HG02678 (cell line): Measurements from ENCODE around the gene SHOX.

Experiments used
- ATAC-seq: cut with Tn5 transposase; IDR thresholded peaks from one replicate; pipeline ENCODE4 v1.9.1; 2021; ENCODE audit warnings: mild to moderate bottlenecking, moderate library complexity; ENCODE audit not compliant: unreplicated experiment

Gene SHOX

GRCh38 chrX:663841-664240, 33.2 kb downstream of the SHOX start:
- ATAC-seq = no peak

DNA sequence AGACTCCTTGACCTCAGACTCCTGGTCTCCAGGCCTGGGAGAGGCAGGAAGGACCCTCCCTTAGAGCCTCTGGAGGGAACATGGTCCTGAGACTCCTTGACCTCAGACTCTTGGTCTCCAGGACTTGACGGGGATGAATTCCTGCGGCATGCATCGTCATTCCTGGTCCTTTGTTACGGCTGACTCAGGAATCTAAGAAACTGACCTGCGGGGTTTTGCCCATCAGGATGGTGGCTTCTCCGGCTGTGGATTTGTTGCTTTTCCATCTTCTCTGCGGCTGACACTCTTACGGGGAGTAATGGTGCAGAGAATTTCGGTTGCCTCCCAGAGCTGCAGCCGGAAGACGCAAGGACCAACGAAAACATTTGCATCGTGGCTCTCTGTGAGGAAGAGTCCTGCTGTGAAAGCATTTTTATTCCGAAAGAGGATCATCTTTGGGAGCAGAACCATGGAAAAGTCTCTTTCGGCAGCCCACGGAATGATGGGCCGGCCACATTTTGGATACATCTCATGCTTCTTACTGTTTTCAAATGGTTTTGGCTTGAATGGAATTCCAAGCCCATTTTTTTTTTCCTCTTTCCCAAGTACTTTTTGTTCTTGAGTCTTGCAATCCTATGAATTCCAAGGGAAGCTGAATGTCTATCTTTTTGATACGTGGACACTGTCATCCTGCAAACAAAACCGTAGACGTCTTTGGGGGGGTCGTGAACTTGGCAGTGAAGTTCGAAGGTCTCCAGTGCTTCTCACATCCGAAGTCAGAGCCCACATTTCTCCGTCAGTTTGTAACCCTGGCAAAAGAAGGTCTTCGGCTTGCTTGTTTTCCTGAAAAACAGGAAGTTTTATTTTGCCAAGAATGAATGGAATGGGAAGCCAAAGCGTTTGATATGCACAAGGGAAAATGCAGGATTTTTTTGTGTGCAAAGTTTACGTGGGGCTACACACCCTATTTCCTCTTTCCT, 36.5 kb downstream of the SHOX start:
- no peak for ATAC-seq

DNA sequence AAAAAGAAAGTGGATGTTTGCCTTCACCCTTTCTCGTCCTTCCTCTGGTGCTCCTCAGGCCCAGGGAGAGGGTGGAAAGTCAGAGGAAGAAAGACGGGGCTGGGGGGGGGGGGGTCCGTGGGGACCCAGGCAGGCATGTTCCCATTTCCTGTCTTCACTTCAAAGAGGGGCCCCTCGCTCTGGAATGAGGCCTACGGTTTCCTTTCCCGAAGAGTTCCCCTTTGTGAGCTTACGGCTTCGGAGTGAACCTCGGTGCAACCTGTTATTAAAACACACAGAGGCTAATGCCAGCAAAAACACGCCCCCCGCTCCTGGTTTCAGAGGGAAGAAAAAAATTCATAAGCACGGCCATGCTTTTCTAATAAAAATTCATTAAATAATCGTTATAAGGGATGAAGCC, 40.1 kb downstream of the SHOX start:
- ATAC-seq = no peak

- ATAC-seq = no peak
These were observed 42.3 kb downstream of the SHOX start for GRCh38 chrX:672931-673330.

- no peak for ATAC-seq
These were observed 44.8 kb downstream of the SHOX start for GRCh38 chrX:675279-675954.

- no peak for ATAC-seq
These were observed 45.3 kb downstream of the SHOX start for GRCh38 chrX:675955-676295.

DNA sequence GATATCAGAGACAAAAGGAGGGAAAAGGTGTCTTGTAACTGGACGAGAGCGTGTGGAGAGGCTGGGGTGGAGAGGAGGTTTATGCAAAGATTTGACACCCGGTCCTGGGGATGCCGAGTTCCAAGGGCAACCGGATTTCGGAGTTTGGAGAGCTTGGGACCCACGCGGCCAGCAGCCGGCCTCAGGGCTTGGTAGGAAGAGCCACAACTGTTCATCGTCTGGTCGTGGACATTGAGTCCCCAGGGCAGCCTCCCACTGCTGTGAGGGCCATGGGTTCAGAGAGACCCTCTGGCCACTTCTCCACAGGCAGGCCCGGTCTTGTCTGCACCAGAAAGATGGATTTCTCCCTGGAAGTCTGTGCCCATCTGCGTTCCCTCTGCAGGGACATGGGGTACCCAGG, 46.8 kb downstream of the SHOX start:
- no peak for ATAC-seq

DNA sequence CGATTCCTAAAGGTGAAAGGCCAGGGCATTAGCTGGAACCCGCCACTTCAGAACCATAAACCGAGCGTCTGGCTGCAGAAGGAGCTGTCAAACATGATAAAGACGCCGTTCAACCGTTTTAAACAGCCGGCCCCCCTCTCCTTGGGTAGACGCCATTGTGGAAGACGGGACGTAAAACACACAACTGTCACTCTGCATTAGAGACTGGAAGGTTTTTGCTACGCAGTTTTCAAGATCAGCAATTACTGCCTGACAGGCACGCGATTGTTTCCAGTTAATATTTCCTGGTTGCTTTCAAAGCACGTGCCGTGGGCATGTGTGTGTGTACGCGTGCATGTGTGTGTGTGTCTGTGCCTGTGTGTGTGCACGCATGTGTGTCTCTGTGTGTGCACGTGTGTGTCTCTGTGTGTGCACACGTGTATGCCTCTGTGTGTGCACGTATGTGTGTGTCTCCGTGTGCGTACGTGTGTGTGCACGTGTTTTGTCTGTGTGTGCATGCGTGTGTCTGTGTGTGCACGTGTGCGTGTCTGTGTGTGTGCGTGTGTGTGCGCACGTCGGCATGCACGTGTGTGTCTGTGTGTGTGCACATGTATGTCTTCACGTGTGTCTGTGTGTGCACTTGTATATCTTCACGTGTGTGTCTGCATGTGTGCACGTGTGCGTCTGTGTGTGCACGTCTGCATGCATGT, 48.8 kb downstream of the SHOX start:
- no peak for ATAC-seq

- no peak for ATAC-seq
These were observed 49.5 kb downstream of the SHOX start for GRCh38 chrX:680062-680461.

DNA sequence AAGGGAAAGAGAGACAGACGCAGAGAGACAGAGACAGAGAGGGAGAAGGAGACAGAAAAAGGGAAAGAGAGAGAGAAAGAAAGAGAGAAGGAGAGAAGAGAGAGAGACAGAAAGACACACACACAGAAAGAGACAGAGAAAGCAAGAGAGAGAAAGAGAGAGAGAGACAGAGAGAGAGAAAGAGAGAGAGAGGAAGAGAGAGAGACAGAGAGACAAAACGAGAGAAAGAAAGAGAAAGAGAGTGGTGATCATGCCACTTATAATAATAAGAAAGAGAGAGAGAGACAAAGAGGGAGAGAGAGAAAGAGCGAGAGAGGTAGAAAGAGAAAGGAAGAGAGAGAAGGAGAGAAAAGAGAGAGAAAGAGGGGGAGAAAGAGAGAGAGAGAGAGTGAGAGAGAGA, 51.4 kb downstream of the SHOX start:
- no peak for ATAC-seq

GRCh38 chrX:682892-683291, 52.3 kb downstream of the SHOX start:
- no peak for ATAC-seq

DNA sequence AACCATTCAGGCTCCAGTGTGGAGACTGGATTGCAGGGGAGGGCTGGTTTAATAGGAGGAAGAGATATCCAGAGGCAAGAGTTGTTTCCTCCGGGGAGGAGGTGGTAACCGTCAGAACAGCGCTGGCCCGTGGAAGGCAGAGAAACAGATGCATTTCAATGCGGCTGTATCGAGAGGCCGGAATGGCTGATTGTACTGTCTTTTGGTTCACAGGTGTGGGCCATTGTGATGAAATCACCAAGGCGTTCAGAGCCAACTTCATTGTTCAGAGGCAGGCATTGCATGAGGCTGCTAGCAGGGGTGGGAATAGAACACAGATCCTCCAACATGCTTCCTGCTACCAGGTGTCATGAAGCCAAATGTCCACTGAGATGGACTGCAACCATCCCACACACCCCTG, 53.0 kb downstream of the SHOX start:
- ATAC-seq = no peak

DNA sequence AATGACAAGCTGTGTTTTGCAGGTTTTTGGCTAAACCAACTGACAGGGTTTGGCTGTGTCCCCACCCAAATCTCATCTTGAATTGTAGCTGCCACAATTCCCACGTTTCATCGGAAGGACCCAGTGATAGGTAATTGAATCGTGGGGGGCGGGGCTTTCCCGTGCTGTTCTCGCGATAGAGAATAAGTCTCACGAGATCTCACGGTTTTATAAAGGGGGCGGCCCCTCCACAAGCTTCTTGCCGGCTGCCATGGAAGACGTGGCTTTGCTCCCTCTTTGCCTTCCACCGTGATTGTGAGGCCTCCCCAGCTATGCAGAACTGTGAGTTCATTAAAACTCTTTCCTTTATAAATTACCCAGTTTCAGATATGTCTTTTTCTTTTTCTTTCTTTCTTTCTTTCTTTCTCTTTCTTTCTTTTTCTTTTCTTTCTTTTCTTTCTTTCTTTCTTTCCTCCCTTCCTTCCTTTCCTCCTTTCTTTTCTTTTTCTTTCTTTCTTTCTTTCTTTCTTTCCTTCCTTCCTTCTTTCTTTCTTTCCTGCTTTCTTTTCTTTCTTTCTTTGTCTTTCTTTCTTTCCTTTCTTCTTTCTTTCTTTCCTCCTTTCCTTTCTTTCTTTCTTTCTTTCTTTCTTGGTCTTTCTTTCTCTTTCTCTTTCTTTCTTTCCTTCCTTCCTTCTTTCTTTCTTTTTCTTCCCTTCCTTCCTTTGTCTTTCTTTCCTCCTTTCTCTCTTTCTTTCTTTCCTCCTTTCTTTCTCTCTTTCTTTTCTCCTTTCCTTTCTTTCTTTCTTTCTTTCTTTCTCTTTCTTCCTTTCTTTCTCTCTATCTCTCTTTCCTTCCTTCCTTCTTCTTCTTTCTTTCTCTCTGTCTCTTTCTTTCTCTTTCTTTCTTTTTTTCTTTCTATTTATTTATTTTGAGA, 54.8 kb downstream of the SHOX start:
- ATAC-seq = no peak

DNA sequence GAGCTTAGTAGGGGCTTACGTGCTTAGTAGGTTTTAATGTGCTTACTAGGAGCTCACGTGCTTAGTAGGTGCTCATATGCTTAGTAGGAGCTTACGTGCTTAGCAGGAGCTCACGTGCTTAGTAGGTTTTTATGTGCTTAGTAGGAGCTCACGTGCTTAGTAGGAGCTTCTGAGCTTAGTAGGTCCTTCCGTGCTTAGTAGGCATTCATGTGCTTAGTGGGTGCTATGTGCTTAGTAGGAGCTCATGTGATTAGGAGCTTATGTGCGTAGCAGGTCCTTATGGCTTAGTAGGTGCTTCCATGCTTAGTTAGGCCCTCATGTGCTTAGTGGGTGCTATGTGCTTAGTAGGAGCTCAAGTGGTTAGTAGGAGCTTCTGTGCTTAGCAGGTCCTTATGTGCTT, 59.4 kb downstream of the SHOX start:
- ATAC-seq = no peak

- no peak for ATAC-seq
These were observed 64.2 kb downstream of the SHOX start for GRCh38 chrX:694800-695199.

- no peak for ATAC-seq
These were observed 67.6 kb downstream of the SHOX start for GRCh38 chrX:698206-698605.

- no peak for ATAC-seq
These were observed 70.3 kb downstream of the SHOX start for GRCh38 chrX:700936-701335.

GRCh38 chrX:701673-702072, 71.1 kb downstream of the SHOX start:
- ATAC-seq = no peak

DNA sequence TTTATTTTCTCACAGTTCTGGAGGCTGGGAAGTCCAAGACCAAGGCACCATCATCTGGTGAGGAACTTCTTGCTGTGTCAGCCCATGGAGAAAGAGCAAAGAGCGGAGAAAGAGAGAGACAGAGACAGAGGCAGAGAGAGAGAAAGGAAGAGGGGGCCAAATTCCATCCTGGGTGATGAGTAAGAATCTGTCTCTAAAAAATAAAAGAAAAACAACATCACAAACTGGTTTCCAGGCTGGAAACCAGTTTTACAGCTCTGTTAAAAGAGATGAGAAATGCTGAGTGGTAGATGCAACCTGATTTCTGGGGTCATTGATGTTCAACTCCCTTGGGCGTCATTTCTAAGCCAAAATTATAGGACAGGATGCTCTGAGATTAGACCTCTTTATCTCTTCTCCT, 72.9 kb downstream of the SHOX start:
- ATAC-seq = no peak

GRCh38 chrX:703866-704265, 73.3 kb downstream of the SHOX start:
- ATAC-seq = no peak
